ENCODE data around the gene KREMEN1. TPM values are rescaled to one million over a fixed set of nuclear protein-coding genes. Genes with fewer than 3 reads are reported as not detected.

KREMEN1 gene
- total RNA-seq, 4 donors from 2014 or later, result 7.5 to 35.8 (median 15.4) TPM

- H3K27me3 ChIP-seq, result no peaks in the 10 kb centered on the region
- intact Hi-C loops (cut with DNase I; ENCODE audit: low total_unique reads) (no loop called here), in situ Hi-C loops (cut with MboI; ENCODE audit: low sequenced_read_pairs in 4 of 4) (loop anchor here in 3 of 4 donors (10.0 to 25.0 kb wide), 3 partner anchors 63 to 303 kb away; no protein-coding TSS in a partner anchor)
- no peak overlapping the region for H3K27ac ChIP-seq
- peaks cover 4 to 11% of the 10 kb centered on the region in 2 donors for H3K4me1 ChIP-seq
- TF ChIP-seq CTCF (IDR thresholded peaks at IDR 0.05 in 4 of 5, conservative IDR thresholded peaks at IDR 0.05 in 1 of 5) (no peak), POLR2A (IDR thresholded peaks at IDR 0.05) (no peak)
- no peak for ATAC-seq
- DNase-seq, result no peak
- H3K4me3 ChIP-seq, result no peak overlapping the region
- no peaks in the 10 kb centered on the region for H3K9me3 ChIP-seq
- H3K36me3 ChIP-seq, result no peaks in the 10 kb centered on the region
Measured at GRCh38 chr22:29157759-29158535, 85.1 kb downstream of the KREMEN1 start.

- no peaks in the 10 kb centered on the region for H3K9me3 ChIP-seq
- no peak overlapping the region for H3K27ac ChIP-seq
- intact Hi-C loops (cut with DNase I; ENCODE audit: low total_unique reads) (no loop called here), in situ Hi-C loops (cut with MboI; ENCODE audit: low sequenced_read_pairs in 4 of 4) (loop anchor here in 3 of 4 donors (10.0 to 25.0 kb wide), 3 partner anchors 64 to 304 kb away; no protein-coding TSS in a partner anchor)
- peaks cover 4 to 8% of the 10 kb centered on the region in 2 donors for H3K4me1 ChIP-seq
- H3K4me3 ChIP-seq, result no peak overlapping the region
- no peaks in the 10 kb centered on the region for H3K27me3 ChIP-seq
- DNase-seq (no peak), ATAC-seq (no peak)
- no peak for TF ChIP-seq POLR2A (IDR thresholded peaks at IDR 0.05)
- TF ChIP-seq CTCF (IDR thresholded peaks at IDR 0.05 in 4 of 5, conservative IDR thresholded peaks at IDR 0.05 in 1 of 5), result no peak
- no peaks in the 10 kb centered on the region for H3K36me3 ChIP-seq
Measured at GRCh38 chr22:29158546-29158945, 85.7 kb downstream of the KREMEN1 start.

GRCh38 chr22:29163808-29164207, 91.0 kb downstream of the KREMEN1 start:
- no peak for DNase-seq
- H3K9me3 ChIP-seq, result no peaks in the 10 kb centered on the region
- no peak overlapping the region for H3K27ac ChIP-seq
- no peaks in the 10 kb centered on the region for H3K27me3 ChIP-seq
- intact Hi-C loops (cut with DNase I; ENCODE audit: low total_unique reads), result no loop called here
- in situ Hi-C loops (cut with MboI; ENCODE audit: low sequenced_read_pairs in 4 of 4), result loop anchor here in 1 of 4 donors (25.0 kb wide), 1 partner anchor 302 kb away; no protein-coding TSS in a partner anchor
- H3K4me1 ChIP-seq, result no peaks in the 10 kb centered on the region
- no peak overlapping the region for H3K4me3 ChIP-seq
- TF ChIP-seq CTCF (IDR thresholded peaks at IDR 0.05 in 4 of 5, conservative IDR thresholded peaks at IDR 0.05 in 1 of 5) (no peak), POLR2A (IDR thresholded peaks at IDR 0.05) (no peak)
- ATAC-seq, result no peak
- no peaks in the 10 kb centered on the region for H3K36me3 ChIP-seq

- no peak overlapping the region for H3K4me3 ChIP-seq
- no peaks in the 10 kb centered on the region for H3K9me3 ChIP-seq
- no peaks in the 10 kb centered on the region for H3K27me3 ChIP-seq
- intact Hi-C loops (cut with DNase I; ENCODE audit: low total_unique reads), result no loop called here
- no peak for DNase-seq
- in situ Hi-C loops (cut with MboI; ENCODE audit: low sequenced_read_pairs in 4 of 4), result loop anchor here in 1 of 4 donors (25.0 kb wide), 1 partner anchor 303 kb away; no protein-coding TSS in a partner anchor
- TF ChIP-seq POLR2A (IDR thresholded peaks at IDR 0.05) (no peak), CTCF (IDR thresholded peaks at IDR 0.05 in 4 of 5, conservative IDR thresholded peaks at IDR 0.05 in 1 of 5) (no peak)
- no peak for ATAC-seq
- H3K36me3 ChIP-seq, result no peaks in the 10 kb centered on the region
- H3K4me1 ChIP-seq, result no peaks in the 10 kb centered on the region
- H3K27ac ChIP-seq, result no peak overlapping the region
Measured at GRCh38 chr22:29165321-29166060, 92.7 kb downstream of the KREMEN1 start.
